K562 (cell line): ENCODE results near the gene TCF4. TPM values are rescaled to one million over a fixed set of nuclear protein-coding genes. Genes with fewer than 3 reads are reported as not detected.

Source experiments
- ATAC-seq: fragments of 200-7000 bp; cut with Tn5 transposase; 3 replicates; pipeline ENCODE4 v1.9.1; 2020; ENCODE audit warnings: moderate library complexity
- BruUV-seq: library from RNA; stranded (reverse); fragments of 400-500 nt; replicated peaks from 2 replicates; lab custom pipeline; 2021; lab: Mats Ljungman, UMichigan
- CTCF ChIA-PET: fragments of 300-600 bp; formaldehyde crosslinking; extraction: SDS; loops from one replicate; lab custom pipeline; 2021; ENCODE audit warnings: low intra/inter-chr PET ratio; lab: Yijun Ruan, JAX
- POLR2A ChIA-PET: fragments of 300-600, 350-650 bp; sonication (Branson Sonifier 250); formaldehyde crosslinking; extraction: SDS; loops from one replicate; lab custom pipeline; 2021; ENCODE audit warnings: antibody characterized with exemption, inconsistent platforms; lab: Yijun Ruan, JAX
- DNase-seq, 4 experiments: peaks; one replicate each; pipeline versions ENCODE4 v3.0.0 to v3.0.0-alpha.2; 2011 to 2018; ENCODE audit warnings: low spot score in 3 of 4, mixed read lengths in 3 of 4; ENCODE audit errors: extremely low read depth in 1 of 4
- FAIRE-seq: peaks from 2 replicates; lab custom pipeline; 2011; peaks lifted over from hg19 to GRCh38; lab: Jason Lieb, UNC
- H2AFZ ChIP-seq: 2 replicates; pipeline ENCODE4 v1.6.0; 2011; ENCODE audit warnings: low read depth, low read length, control low read depth, inconsistent platforms
- H3K27ac ChIP-seq: fragments of 200-600 bp; 3 replicates; pipeline ENCODE4 v1.8.0; 2011; ENCODE audit warnings: low read depth, mild to moderate bottlenecking, control low read depth, inconsistent platforms, low read length, moderate library complexity, mixed read lengths; ENCODE audit errors: extremely low read depth
- H3K27me3 ChIP-seq, 2 experiments: fragments of 300-600 bp in 1 of 2; 2 replicates in 1 of 2; 3 replicates in 1 of 2; pipeline versions ENCODE4 v1.6.0 to v1.8.0; 2011; ENCODE audit warnings: inconsistent platforms in 2 of 2, low read length in 2 of 2, mild to moderate bottlenecking in 1 of 2, mixed read lengths in 1 of 2, moderate library complexity in 1 of 2; ENCODE audit not compliant: control insufficient read depth in 2 of 2, insufficient read depth in 2 of 2
- H3K36me3 ChIP-seq: fragments of 300-600 bp; 3 replicates; pipeline ENCODE4 v1.8.0; 2011; ENCODE audit warnings: mild to moderate bottlenecking, low read length, inconsistent platforms; ENCODE audit not compliant: control insufficient read depth, insufficient read depth
- H3K4me1 ChIP-seq, 2 experiments: fragments of 200-600 bp in 1 of 2; replicated peaks in 1 of 2; 2 replicates in 1 of 2; 3 replicates in 1 of 2; pipeline versions ENCODE4 v1.5.1 to v1.8.0; 2011; ENCODE audit warnings: inconsistent platforms in 2 of 2, low read length in 2 of 2, mild to moderate bottlenecking in 1 of 2, mixed read lengths in 1 of 2, moderate library complexity in 1 of 2; ENCODE audit not compliant: control insufficient read depth in 2 of 2, insufficient read depth in 2 of 2
- H3K4me2 ChIP-seq: 2 replicates; pipeline ENCODE4 v1.6.1; 2011; ENCODE audit warnings: low read length, control low read depth, inconsistent platforms, mixed read lengths; ENCODE audit not compliant: insufficient read depth
- H3K4me3 ChIP-seq: fragments of 200-600 bp; sonication (generic), shearing (Covaris generic); 2 replicates; pipeline ENCODE4 v1.5.1; 2016; ENCODE audit warnings: control low read depth, inconsistent platforms
- H3K79me2 ChIP-seq: fragments of 200-600 bp; 3 replicates; pipeline ENCODE4 v1.8.0; 2011; ENCODE audit warnings: low read length, inconsistent platforms; ENCODE audit not compliant: control insufficient read depth, insufficient read depth
- H3K9ac ChIP-seq, 2 experiments: 2 replicates each; pipeline versions ENCODE4 v1.6.0 to v1.6.1; 2011; ENCODE audit warnings: low read depth in 2 of 2, low read length in 2 of 2, control low read depth in 1 of 2, inconsistent platforms in 1 of 2, mild to moderate bottlenecking in 1 of 2, mixed read lengths in 1 of 2; ENCODE audit not compliant: insufficient read depth in 1 of 2
- H3K9me1 ChIP-seq: one replicate; pipeline ENCODE4 v1.6.0; 2011; ENCODE audit warnings: inconsistent platforms, mild to moderate bottlenecking, low read length, moderate library complexity; ENCODE audit not compliant: control insufficient read depth, insufficient read depth
- H3K9me3 ChIP-seq: replicated peaks from 2 replicates; pipeline ENCODE4 v1.5.1; 2011; ENCODE audit warnings: low read depth, low read length, inconsistent platforms; ENCODE audit not compliant: control insufficient read depth, insufficient read depth
- H4K20me1 ChIP-seq: replicated peaks from 2 replicates; pipeline ENCODE4 v1.6.1; 2011; ENCODE audit warnings: low read length, inconsistent platforms, mixed read lengths; ENCODE audit not compliant: control insufficient read depth, insufficient read depth
- BDP1 ChIP-seq: IDR thresholded peaks from 3 replicates; pipeline ENCODE4 v1.6.1; 2011; ENCODE audit not compliant: insufficient read length, insufficient read depth
- HMG20B ChIP-seq: fragments of 250-450 bp; sonication (Bioruptor Pico); IDR thresholded peaks from 2 replicates; pipeline ENCODE4 v1.5.0; 2021; ENCODE audit warnings: mild to moderate bottlenecking
- ILK ChIP-seq: fragments of 450-650 bp; IDR thresholded peaks from 2 replicates; pipeline ENCODE4 v1.6.1; 2016; ENCODE audit warnings: missing genetic modification characterization, low read depth, mild to moderate bottlenecking, missing compliant biosample characterization, moderate library complexity, borderline replicate concordance
- RFX7 ChIP-seq: fragments of 250-450 bp; sonication (Bioruptor Pico); IDR thresholded peaks from 2 replicates; pipeline ENCODE4 v1.5.1; 2021; ENCODE audit warnings: mild to moderate bottlenecking
- TAF9B ChIP-seq: fragments of 450-650 bp; IDR thresholded peaks from 2 replicates; pipeline ENCODE4 v1.6.1; 2018; ENCODE audit warnings: mild to moderate bottlenecking; ENCODE audit not compliant: partially characterized antibody
- TBL1XR1 ChIP-seq, 2 experiments: IDR thresholded peaks; 2 replicates each; pipeline ENCODE4 v1.6.1; 2012; ENCODE audit warnings: improper control_type of control experiment in 2 of 2, low read length in 2 of 2, mild to moderate bottlenecking in 1 of 2
- TCF7 ChIP-seq: sonication (generic); IDR thresholded peaks from 2 replicates; pipeline ENCODE4 v1.6.1; 2016; ENCODE audit warnings: antibody characterized with exemption, borderline replicate concordance
- ZNF274 ChIP-seq: IDR thresholded peaks from 2 replicates; pipeline ENCODE4 v1.6.1; 2011; ENCODE audit warnings: low read depth, mild to moderate bottlenecking, low read length, moderate library complexity, borderline replicate concordance
- ZNF3 ChIP-seq: fragments of 250-450 bp; sonication (Bioruptor Pico); IDR thresholded peaks from 2 replicates; pipeline ENCODE4 v1.5.0; 2021; ENCODE audit warnings: mild to moderate bottlenecking, moderate library complexity
- WGBS: fragments of 100-300 bp; shearing (Covaris generic); methylation state at CpG from one replicate; pipeline ENCODE4 v1.1.6; 2016; ENCODE audit warnings: low coverage, mixed read lengths; ENCODE audit not compliant: insufficient coverage; ENCODE audit errors: missing lambda C conversion rate; 5-methylcytosine and 5-hydroxymethylcytosine counted together
- in situ Hi-C: fragments of 300-500 bp; cut with MboI; formaldehyde crosslinking; loops from 4 replicates; pipeline ENCODE4 v1.15.0; 2018; ENCODE audit warnings: inconsistent platforms, mixed read lengths
- intact Hi-C: fragments of 100-400 bp; cut with micrococcal nuclease; formaldehyde crosslinking; loops from 2 replicates; pipeline ENCODE4 v1.14.2; 2022
- polyA plus RNA-seq, 8 experiments: library from polyadenylated mRNA; depleted of rRNA in 4 of 8; stranded (reverse) in 5 of 8; unstranded in 3 of 8; fragments of >200 nt; fragmentation: Nextera tagmentation in 2 of 8; fragmentation: Illumina TruSeq in 1 of 8; extraction: Ambion mirVana in 2 of 8; extraction: Trizol in 1 of 8; gene quantifications; 2 replicates each; pipeline versions ENCODE4 v1.2.1 to v1.2.3, GENCODE V29; 2011 to 2014; ENCODE audit warnings: inconsistent platforms in 1 of 8, missing spikeins in 1 of 8
- total RNA-seq, 7 experiments: library from RNA; depleted of rRNA in 6 of 7; stranded (reverse); fragments of >200 nt in 6 of 7; fragmentation: Illumina TruSeq in 2 of 7; extraction: Trizol in 2 of 7; gene quantifications; 2 replicates each; pipeline versions ENCODE4 v1.2.1 to v1.2.3, GENCODE V29; 2011 to 2021; ENCODE audit warnings: low replicate concordance in 1 of 7
- TF ChIP-seq, protein P1 (sequence below): IDR thresholded peaks from 2 replicates; pipeline ENCODE4 v1.6.1; 2014; ENCODE audit warnings: antibody characterized with exemption

TCF4 gene
- total and polyA plus RNA-seq, 9 of the 15 experiments (the other 6 are each of a cell fraction or from before 2014, with no cell fraction given): 4.8 to 24.7 (median 15.2) TPM

DNA sequence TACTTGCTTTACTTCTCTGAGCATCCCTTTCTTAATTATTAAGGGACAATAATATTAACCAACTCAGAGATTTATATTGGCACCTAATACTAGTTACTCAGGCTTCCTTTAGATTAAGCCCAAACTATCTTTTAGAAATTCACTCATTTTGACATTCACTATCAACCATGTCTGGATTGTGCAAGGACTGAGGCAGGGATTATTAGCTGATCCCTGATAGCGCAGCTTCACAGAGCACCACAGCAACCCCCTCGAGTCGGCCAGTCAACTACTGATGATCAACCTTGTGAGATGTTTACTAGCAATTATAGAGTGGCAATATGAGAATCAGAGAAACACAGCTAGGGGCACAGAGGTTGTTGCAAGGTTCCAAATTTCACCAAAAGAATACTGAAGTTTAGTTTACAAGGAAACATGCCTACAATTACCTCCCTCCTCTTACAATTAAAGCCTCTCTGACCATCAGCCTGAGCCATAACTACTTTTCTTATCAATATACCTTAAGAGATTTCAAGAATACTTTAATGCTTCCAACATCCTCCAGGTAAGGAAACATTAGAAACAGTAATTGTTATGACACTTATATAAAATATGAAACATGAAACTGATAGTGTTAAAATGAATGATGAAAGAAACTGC lies 191.6 kb downstream of the TCF4 start:
- H3K4me1 ChIP-seq: no peaks in the 10 kb centered on the region
- H3K4me3 ChIP-seq: no peak overlapping the region
- H3K27me3 ChIP-seq: no peaks in the 10 kb centered on the region
- ChIA-PET CTCF (no interaction called here), POLR2A (no interaction called here)
- no peaks in the 10 kb centered on the region for H3K9me1 ChIP-seq
- H3K27ac ChIP-seq: no peak overlapping the region
- intact Hi-C loops (no loop called here), in situ Hi-C loops (no loop called here)
- WGBS: 78% methylated on average over 3 of the region's 3 CpGs
- no peak for FAIRE-seq
- no peak overlapping the region for H2AFZ ChIP-seq
- no peak overlapping the region for H3K4me2 ChIP-seq
- no peaks in the 10 kb centered on the region for H3K36me3 ChIP-seq
- no TSS peak for BruUV-seq
- no peaks in the 10 kb centered on the region for H3K9me3 ChIP-seq
- no peak for ATAC-seq
- H3K9ac ChIP-seq: no peak overlapping the region
- TF ChIP-seq TBL1XR1 (IDR thresholded peaks at IDR 0.05; ENCODE audit: low read length in 2 of 2) (no peak), ZNF3 (CRISPR knock-in tag) (no peak), ZNF274 (no peak), RFX7 (CRISPR knock-in tag) (no peak), BDP1 (no peak), HMG20B (CRISPR knock-in tag) (no peak), ILK (tag) (no peak), TAF9B (no peak), TCF7 (no peak)
- TF ChIP-seq, protein P1, sequence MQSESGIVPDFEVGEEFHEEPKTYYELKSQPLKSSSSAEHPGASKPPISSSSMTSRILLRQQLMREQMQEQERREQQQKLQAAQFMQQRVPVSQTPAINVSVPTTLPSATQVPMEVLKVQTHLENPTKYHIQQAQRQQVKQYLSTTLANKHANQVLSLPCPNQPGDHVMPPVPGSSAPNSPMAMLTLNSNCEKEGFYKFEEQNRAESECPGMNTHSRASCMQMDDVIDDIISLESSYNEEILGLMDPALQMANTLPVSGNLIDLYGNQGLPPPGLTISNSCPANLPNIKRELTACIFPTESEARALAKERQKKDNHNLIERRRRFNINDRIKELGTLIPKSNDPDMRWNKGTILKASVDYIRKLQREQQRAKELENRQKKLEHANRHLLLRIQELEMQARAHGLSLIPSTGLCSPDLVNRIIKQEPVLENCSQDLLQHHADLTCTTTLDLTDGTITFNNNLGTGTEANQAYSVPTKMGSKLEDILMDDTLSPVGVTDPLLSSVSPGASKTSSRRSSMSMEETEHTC: no peak
- H3K79me2 ChIP-seq: no peaks in the 10 kb centered on the region
- H4K20me1 ChIP-seq: no peaks in the 10 kb centered on the region
- DNase-seq: no peak
